ENCODE results near the gene KBTBD13. TPM values are rescaled to one million over a fixed set of nuclear protein-coding genes. Genes with fewer than 3 reads are reported as not detected.
"Not testable (repeated sequence)": the region's sequence is repeated elsewhere in the genome, so short reads cannot be mapped to it uniquely, and the experiment has no call there.

Gene KBTBD13
- total RNA-seq, 4 donors from 2014 or later = not detected

DNA sequence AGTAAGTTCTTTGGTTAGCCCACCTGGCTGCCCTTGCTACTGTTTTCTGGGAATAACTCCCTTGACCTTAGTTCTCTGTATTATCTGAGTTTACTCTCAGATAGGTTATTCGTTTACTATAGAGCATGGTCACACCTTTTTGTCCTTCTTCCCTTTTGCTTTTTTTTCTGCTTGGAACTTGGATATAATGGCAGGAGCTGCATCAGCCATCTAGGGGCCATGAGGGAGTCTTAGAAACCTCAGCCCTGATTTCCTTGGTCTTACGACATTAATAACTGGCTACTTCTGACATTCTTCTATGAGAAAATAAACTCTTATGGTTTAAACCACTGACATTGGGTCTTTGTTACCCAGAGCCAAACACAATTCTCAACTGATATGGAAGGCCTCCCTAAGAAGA lies 34.8 kb upstream of the KBTBD13 start:
- TF ChIP-seq, protein P1, sequence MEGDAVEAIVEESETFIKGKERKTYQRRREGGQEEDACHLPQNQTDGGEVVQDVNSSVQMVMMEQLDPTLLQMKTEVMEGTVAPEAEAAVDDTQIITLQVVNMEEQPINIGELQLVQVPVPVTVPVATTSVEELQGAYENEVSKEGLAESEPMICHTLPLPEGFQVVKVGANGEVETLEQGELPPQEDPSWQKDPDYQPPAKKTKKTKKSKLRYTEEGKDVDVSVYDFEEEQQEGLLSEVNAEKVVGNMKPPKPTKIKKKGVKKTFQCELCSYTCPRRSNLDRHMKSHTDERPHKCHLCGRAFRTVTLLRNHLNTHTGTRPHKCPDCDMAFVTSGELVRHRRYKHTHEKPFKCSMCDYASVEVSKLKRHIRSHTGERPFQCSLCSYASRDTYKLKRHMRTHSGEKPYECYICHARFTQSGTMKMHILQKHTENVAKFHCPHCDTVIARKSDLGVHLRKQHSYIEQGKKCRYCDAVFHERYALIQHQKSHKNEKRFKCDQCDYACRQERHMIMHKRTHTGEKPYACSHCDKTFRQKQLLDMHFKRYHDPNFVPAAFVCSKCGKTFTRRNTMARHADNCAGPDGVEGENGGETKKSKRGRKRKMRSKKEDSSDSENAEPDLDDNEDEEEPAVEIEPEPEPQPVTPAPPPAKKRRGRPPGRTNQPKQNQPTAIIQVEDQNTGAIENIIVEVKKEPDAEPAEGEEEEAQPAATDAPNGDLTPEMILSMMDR (IDR thresholded peaks at IDR 0.05) = no peak
- no peak for DNase-seq (ENCODE audit: low spot score)
- ATAC-seq (ENCODE audit: low FRiP score) = no peak

DNA sequence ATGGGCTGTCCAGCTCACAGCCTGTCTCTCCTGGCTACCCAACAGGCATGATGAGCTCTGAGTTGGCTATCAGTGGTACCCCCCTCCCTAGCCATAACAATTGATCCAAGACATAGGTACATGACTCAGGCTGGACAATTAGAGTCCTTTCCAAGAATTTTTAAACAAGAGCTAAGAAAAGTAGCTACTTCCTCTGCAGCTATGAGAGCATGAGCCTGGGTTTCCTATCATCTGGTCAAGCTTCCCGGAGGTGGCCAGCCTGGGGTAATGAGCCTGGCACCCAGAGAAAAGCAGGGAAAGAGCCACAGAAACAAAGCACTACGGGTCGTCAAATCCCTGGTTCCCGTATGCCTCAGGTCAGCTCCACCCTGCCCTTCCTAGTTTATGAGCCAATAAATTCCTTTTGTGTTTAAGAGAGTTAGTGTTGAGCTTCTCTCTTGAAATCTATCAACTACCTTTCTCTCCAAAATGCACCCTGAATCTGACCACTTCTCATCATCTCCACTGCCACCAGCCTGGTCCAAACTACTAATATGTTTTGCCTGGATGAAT lies 33.7 kb upstream of the KBTBD13 start:
- DNase-seq (ENCODE audit: low spot score) (no peak), ATAC-seq (ENCODE audit: low FRiP score) (peak; percentile 27)
- TF ChIP-seq, protein P1 (IDR thresholded peaks at IDR 0.05) = no peak

DNA sequence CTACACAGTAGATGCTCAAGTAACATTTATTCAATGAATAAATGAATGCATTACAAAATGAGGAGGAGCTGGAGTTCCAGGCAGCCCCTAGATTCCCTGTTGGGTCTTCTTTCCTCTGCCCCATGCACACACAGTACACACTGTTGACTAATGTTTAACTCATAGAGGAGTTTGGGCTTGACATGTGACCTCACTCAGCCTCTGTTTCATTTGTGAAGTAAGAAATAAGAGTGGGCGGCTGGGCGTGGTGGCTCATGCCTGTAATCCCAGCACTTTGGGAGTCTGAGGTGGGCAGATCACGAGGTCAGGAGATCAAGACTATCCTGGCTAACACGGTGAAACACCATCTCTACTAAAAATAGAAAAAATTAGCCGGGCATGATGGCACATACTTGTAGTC lies 32.3 kb upstream of the KBTBD13 start:
- peak; percentile 72 for ATAC-seq (ENCODE audit: low FRiP score)
- DNase-seq (ENCODE audit: low spot score) = not testable (repeated sequence)

DNA sequence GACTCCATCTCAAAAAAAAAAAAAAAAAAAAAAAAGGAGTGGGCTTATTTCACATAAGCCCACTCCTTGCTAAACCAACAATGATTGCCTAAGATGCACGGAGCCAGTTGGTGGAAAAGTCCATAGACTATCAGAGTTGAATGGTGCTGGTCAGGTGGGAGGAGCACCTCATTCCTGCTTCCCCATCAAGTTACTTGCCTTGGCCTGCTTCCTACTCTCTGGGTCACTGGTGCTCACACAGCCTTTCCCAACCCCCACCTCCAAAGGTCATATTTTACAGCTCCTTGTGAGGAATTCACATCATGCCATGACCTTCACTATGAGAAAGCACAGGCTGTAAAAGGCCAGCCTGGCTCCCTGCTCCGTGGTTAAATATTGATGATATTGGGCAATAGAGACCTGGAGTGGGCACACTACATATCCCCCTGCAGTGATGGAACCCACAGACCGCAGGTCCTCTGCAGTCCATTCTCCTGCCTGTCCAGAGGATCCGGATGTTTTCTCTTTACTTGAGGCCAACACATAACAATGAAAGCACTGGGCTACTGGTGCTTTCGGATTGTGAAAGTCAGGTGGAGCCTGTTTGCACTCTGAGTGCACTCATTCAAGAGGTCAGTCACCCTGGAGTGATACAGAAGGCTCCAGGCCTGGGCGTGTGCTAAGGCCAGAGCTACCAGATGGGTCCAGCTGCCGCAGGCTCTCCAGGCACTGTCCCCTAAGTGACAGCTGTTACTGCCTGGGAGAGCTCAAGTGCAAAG lies 31.6 kb upstream of the KBTBD13 start, which contains the start of gene SLC51B:
TSS of gene SLC51B (plus strand) at position 664 of the 758 bp plus-strand sequence. CDS start 4,618 bp downstream, outside the sequence.
- TF ChIP-seq, protein P1 (IDR thresholded peaks at IDR 0.05) = no peak
- no peak for DNase-seq (ENCODE audit: low spot score)
- no peak for ATAC-seq (ENCODE audit: low FRiP score)

- TF ChIP-seq, protein P1 (IDR thresholded peaks at IDR 0.05) = no peak
- DNase-seq (ENCODE audit: low spot score) = no peak
- ATAC-seq (ENCODE audit: low FRiP score) = no peak
Measured at GRCh38 chr15:65048241-65048640, 28.3 kb upstream of the KBTBD13 start.

GRCh38 chr15:65049418-65049840 lies 27.1 kb upstream of the KBTBD13 start:
- peak; percentile 82 for ATAC-seq (ENCODE audit: low FRiP score)
- DNase-seq (ENCODE audit: low spot score) = peak; percentile 86

GRCh38 chr15:65050270-65050669 lies 26.3 kb upstream of the KBTBD13 start:
- TF ChIP-seq, protein P1 (IDR thresholded peaks at IDR 0.05) = no peak
- ATAC-seq (ENCODE audit: low FRiP score) = no peak
- no peak for DNase-seq (ENCODE audit: low spot score)

More at GRCh38 chr15:65049418-65049840, 27.1 kb upstream of the KBTBD13 start:
- TF ChIP-seq, protein P1 (IDR thresholded peaks at IDR 0.05) = no peak
